Calu3 (cell line): ENCODE data around the gene CHST12. TPM values are rescaled to one million over a fixed set of nuclear protein-coding genes. Genes with fewer than 3 reads are reported as not detected.

Experiments
- BruUV-seq: library from RNA; stranded (reverse); fragments of 400-500 nt; replicated peaks from 2 replicates; lab custom pipeline; 2021; lab: Mats Ljungman, UMichigan
- CTCF ChIA-PET: fragments of 300-600 bp; sonication (Branson Sonifier 250); formaldehyde crosslinking; loops from one replicate; lab custom pipeline; 2022; ENCODE audit warnings: antibody characterized with exemption; lab: Charles Lee
- DNase-seq: peaks from one replicate; pipeline ENCODE4 v3.0.0; 2022
- H3K27ac Mint-ChIP-seq: one replicate; pipeline ENCODE4 v1.8.0; 2022; ENCODE audit warnings: mixed read lengths; ENCODE audit not compliant: unreplicated experiment
- H3K27me3 Mint-ChIP-seq: one replicate; pipeline ENCODE4 v1.8.0; 2022; ENCODE audit warnings: mixed read lengths; ENCODE audit not compliant: unreplicated experiment
- H3K36me3 Mint-ChIP-seq: one replicate; pipeline ENCODE4 v1.8.0; 2022; ENCODE audit warnings: mild to moderate bottlenecking, moderate library complexity, mixed read lengths; ENCODE audit not compliant: insufficient read depth, unreplicated experiment
- H3K4me1 Mint-ChIP-seq: one replicate; pipeline ENCODE4 v1.8.0; 2022; ENCODE audit warnings: mild to moderate bottlenecking, low read depth, mixed read lengths; ENCODE audit not compliant: unreplicated experiment
- H3K4me3 Mint-ChIP-seq: one replicate; pipeline ENCODE4 v1.8.0; 2022; ENCODE audit warnings: mild to moderate bottlenecking, low read depth, moderate library complexity, mixed read lengths; ENCODE audit not compliant: unreplicated experiment
- H3K9me3 Mint-ChIP-seq: one replicate; pipeline ENCODE4 v1.8.0; 2022; ENCODE audit warnings: low read depth, mixed read lengths; ENCODE audit not compliant: unreplicated experiment
- CTCF ChIP-seq: fragments of 200-600 bp; IDR thresholded peaks from one replicate; pipeline ENCODE4 v1.8.0; 2022; ENCODE audit warnings: antibody characterized with exemption; ENCODE audit not compliant: unreplicated experiment
- intact Hi-C: fragments of 100-400 bp; cut with micrococcal nuclease; formaldehyde crosslinking; loops from one replicate; pipeline ENCODE4 v1.10.0; 2022; ENCODE audit not compliant: unreplicated experiment
- total RNA-seq: library from RNA; stranded (reverse); gene quantifications from 2 replicates; pipeline ENCODE4 v1.2.3, GENCODE V29; 2022

CHST12 gene
- total RNA-seq, 1 experiment from 2014 or later = 21.2 TPM

GRCh38 chr7:2476298-2476697 lies 72.9 kb downstream of the CHST12 start, which contains the start of gene GRIFIN:
TSS of gene GRIFIN (minus strand) at chr7:2476398. CDS start at chr7:2476383, 15 bp downstream.
- no peak for DNase-seq
- CTCF ChIA-PET = interaction anchor here (0.9 kb wide), 1 partner anchor 13 kb away, joined by 10 read pairs; no protein-coding TSS in a partner anchor
- Mint-ChIP-seq H3K9me3 (no peaks in the 10 kb centered on the region), H3K4me1 (peaks cover 10% of the 10 kb centered on the region), H3K27ac (no peak within 1 kb of the TSS), H3K4me3 (no peak within 1 kb of the TSS), H3K27me3 (peaks cover 40% of the 10 kb centered on the region), H3K36me3 (no peaks in the 10 kb centered on the region)
- BruUV-seq = no TSS peak
- intact Hi-C loops = loop anchor here (5.0 kb wide), 2 partner anchors 46 to 81 kb away; partner anchors contain the start of genes BRAT1 and IQCE
- TF ChIP-seq CTCF = no peak

- no peak overlapping the region for H3K27ac Mint-ChIP-seq
- TF ChIP-seq CTCF = no peak
- CTCF ChIA-PET = no interaction called here
- H3K27me3 Mint-ChIP-seq = peaks cover 44% of the 10 kb centered on the region
- intact Hi-C loops = loop anchor here (5.0 kb wide), 2 partner anchors 45 to 80 kb away; partner anchors contain the start of genes BRAT1 and IQCE
- peaks cover 10% of the 10 kb centered on the region for H3K4me1 Mint-ChIP-seq
- H3K9me3 Mint-ChIP-seq = no peaks in the 10 kb centered on the region
- H3K36me3 Mint-ChIP-seq = no peaks in the 10 kb centered on the region
- H3K4me3 Mint-ChIP-seq = no peak overlapping the region
- BruUV-seq = no TSS peak
- no peak for DNase-seq
Observed at GRCh38 chr7:2476776-2477446, 73.5 kb downstream of the CHST12 start.

- H3K36me3 Mint-ChIP-seq = no peaks in the 10 kb centered on the region
- peak; percentile 93 for TF ChIP-seq CTCF
- no TSS peak for BruUV-seq
- intact Hi-C loops = loop anchor here (5.0 kb wide), 2 partner anchors 45 to 80 kb away; partner anchors contain the start of genes BRAT1 and IQCE
- peaks cover 44% of the 10 kb centered on the region for H3K27me3 Mint-ChIP-seq
- H3K4me3 Mint-ChIP-seq = no peak overlapping the region
- H3K9me3 Mint-ChIP-seq = no peaks in the 10 kb centered on the region
- peak; percentile 92 for DNase-seq
- no peak overlapping the region for H3K27ac Mint-ChIP-seq
- H3K4me1 Mint-ChIP-seq = peaks cover 10% of the 10 kb centered on the region
- CTCF ChIA-PET = interaction anchor here (1.0 to 3.3 kb wide), 3 partner anchors 9 to 46 kb away, joined by 3 to 7 read pairs (median 4); no protein-coding TSS in a partner anchor
Observed at GRCh38 chr7:2477447-2478398, 74.3 kb downstream of the CHST12 start.

- no peak for TF ChIP-seq CTCF
- intact Hi-C loops = loop anchor here (5.0 kb wide), 2 partner anchors 44 to 79 kb away; partner anchors contain the start of genes BRAT1 and IQCE
- peak; percentile 49 for DNase-seq
- Mint-ChIP-seq H3K36me3 (no peaks in the 10 kb centered on the region), H3K9me3 (no peaks in the 10 kb centered on the region), H3K27me3 (peaks cover 44% of the 10 kb centered on the region), H3K4me3 (no peak overlapping the region), H3K4me1 (peaks cover 10% of the 10 kb centered on the region), H3K27ac (no peak overlapping the region)
- no TSS peak for BruUV-seq
- CTCF ChIA-PET = interaction anchor here (1.0 to 3.3 kb wide), 3 partner anchors 10 to 45 kb away, joined by 3 to 7 read pairs (median 4); no protein-coding TSS in a partner anchor
Observed at GRCh38 chr7:2478399-2478785, 75.0 kb downstream of the CHST12 start.
